Right lung (tissue), 5 donors: ENCODE data around the gene EVI5L. TPM values are rescaled to one million over a fixed set of nuclear protein-coding genes. Genes with fewer than 3 reads are reported as not detected.

ENCODE experiments used
- DNase-seq, 2 donors: peaks; one replicate each; pipeline ENCODE4 v3.0.0-alpha.2; 2013
- polyA plus RNA-seq, 5 donors: library from polyadenylated mRNA; unstranded; fragments of 120-200 nt; gene quantifications; one replicate each; pipeline versions ENCODE4 v1.2.1 to v1.2.3, GENCODE V29; 2013; ENCODE audit warnings: inconsistent platforms in 1 of 5, low replicate concordance in 1 of 5; ENCODE audit not compliant: insufficient read length in 5 of 5, insufficient read depth in 1 of 5

The EVI5L gene
- polyA plus RNA-seq, 5 donors: 10.9 to 17.6 (median 12.6) TPM

DNA sequence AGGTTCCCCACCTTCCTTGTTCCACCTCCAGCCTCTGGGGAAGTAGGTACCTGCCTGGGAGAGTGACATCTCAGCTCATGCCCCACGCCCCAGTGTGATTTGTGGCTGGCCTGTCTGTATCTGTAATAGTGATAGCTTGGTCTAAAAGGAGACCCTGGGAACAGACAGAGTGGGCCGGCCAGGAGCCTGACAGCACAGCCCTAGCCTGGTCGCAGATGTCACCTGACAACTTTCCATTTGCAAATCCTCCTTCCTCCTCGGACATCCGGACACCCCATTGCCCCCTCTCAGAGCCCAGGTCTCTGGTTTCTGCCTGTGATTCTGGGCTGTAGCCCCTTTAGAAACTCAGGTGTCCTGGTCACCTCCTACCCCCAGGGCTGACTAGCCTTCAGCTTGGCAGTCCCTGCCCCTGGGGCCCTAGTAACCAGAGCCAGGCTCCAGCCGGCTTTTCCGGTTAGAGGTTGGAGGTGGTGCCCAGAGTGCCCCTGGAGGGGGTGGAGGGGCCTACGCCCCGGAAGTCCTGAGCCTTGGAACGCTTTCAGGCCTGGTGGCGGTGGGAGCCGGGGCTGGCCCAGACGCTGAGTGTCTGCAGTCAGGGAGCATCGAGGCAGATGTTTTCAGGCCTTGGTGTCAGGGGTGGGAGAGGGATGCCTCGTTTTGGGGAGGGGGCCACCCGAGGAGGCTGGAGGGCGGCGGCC, 64.7 kb downstream of the EVI5L start:
- DNase-seq: peak in 1 of 2 donors; percentile 50

DNA sequence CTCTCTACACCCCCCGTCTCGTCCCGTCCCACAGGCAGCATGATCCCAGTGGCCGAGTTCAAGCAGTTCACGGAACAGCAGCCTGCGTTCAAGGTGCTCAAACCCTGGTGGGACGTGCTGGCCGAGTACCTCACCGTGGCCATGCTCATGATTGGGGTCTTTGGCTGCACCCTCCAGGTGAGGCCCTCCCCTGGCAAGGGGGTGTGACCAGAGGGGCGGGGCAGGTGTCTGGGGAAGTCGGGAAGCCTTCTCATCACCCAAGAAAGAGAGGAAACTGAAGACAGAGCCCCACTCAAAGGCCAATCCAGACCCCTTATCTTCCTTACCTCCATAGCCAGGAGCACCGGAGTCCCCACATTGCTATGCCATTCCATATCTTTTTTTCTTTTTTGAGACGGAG, 65.5 kb downstream of the EVI5L start:
- DNase-seq: no peak

DNA sequence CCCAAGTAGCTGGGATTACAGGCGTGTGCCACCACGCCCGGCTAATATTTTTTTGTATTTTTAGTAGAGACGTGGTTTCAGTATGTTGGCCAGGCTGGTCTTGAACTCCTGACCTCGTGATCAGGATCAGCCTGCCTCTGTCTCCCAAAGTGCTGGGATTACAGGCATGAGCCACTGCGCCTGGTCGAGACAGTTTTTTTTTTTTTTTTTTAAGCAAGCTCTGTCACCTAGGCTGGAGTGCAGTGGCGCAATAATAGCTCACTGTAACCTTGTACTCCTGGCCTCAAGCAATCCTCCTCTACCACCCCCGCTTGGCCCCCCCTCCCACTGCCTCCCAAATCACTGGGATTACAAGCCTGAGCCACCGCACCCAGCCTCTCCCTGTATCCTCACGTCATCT, 67.3 kb downstream of the EVI5L start:
- no peak for DNase-seq

DNA sequence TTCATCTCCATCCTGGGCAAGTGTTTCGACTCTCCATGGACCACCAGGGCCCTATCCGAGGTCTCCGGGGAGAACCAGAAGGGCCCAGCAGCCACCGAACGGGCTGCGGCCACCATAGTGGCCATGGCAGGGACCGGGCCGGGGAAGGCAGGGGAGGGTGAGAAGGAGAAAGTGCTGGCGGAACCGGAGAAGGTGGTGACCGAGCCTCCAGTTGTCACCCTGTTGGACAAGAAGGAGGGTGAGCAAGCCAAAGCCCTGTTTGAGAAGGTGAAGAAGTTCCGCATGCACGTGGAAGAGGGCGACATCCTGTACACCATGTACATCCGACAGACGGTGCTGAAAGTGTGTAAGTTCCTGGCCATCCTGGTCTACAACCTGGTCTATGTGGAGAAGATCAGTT, 68.9 kb downstream of the EVI5L start:
- DNase-seq: no peak

DNA sequence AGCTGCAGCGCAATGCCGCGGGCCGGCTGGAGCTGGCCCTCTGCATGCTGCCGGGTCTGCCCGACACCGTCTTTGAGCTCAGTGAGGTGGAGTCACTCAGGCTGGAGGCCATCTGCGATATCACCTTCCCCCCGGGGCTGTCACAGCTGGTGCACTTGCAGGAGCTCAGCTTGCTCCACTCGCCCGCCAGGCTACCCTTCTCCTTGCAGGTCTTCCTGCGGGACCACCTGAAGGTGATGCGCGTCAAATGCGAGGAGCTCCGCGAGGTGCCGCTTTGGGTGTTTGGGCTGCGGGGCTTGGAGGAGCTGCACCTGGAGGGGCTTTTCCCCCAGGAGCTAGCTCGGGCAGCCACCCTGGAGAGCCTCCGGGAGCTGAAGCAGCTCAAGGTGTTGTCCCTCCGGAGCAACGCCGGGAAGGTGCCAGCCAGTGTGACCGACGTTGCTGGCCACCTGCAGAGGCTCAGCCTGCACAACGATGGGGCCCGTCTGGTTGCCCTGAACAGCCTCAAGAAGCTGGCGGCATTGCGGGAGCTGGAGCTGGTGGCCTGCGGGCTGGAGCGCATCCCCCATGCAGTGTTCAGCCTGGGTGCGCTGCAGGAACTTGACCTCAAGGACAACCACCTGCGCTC, 69.8 kb downstream of the EVI5L start:
- DNase-seq: no peak

DNA sequence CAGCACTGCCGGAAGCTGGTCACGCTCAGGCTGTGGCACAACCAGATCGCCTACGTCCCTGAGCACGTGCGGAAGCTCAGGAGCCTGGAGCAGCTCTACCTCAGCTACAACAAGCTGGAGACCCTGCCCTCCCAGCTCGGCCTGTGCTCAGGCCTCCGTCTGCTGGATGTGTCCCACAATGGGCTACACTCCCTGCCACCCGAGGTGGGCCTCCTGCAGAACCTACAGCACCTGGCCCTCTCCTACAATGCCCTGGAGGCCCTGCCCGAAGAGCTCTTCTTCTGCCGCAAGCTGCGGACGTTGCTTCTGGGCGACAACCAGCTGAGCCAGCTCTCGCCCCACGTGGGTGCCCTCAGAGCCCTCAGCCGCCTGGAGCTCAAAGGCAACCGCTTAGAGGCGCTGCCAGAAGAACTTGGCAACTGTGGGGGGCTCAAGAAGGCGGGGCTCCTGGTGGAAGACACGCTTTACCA, 70.4 kb downstream of the EVI5L start:
- DNase-seq: no peak

DNA sequence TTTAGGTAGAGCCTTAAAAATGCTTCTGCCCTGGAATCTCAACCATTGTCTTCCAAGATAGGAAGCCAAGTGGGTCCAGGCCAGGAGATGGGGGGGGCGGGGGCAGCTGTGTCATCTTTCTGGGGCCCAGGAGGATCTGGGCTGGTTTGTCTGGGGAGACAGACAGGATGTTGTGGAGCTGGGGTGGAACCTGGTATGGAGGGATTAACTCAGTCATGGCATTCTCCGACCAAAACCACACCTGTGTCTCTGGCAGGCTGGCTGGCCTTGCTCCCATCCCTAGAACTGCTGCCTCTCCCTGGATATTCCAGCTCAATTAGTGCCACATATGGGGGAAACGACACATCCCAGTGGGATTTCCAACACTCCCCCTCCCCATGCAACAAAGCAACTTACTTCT, 70.9 kb downstream of the EVI5L start:
- DNase-seq: no peak

- no peak for DNase-seq
Measured at GRCh38 chr19:7901337-7901736, 71.3 kb downstream of the EVI5L start.

DNA sequence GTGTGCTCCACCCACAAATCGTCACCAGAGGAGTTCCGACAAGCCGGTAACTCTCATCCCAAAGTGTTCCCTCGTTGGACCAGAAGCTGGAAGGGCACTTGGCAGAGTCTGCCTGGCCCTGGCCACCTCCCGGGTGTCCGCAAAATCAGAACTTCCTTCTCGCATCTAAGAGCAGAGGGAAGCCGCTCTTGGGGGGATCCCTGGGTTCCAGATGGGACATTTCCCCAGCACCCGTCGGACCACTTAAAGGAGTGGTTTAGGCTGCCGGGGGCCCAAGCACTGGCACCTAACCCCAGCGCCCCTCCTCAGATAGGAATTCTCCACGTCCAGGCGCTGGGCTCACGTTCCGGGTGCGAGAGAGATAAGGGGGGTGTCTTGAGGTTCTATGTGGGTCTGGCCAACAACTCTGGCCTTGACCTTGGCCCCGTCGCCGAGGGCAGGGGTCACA, 72.8 kb downstream of the EVI5L start:
- no peak for DNase-seq

GRCh38 chr19:7903244-7904073, 73.4 kb downstream of the EVI5L start, which contains the start of gene MAP2K7:
Gene MAP2K7, plus strand, starts transcription at chr19:7903877. Its CDS starts 68 bp downstream, at chr19:7903945.
- DNase-seq: peak; percentile 100

- no peak for DNase-seq
Measured at GRCh38 chr19:7904074-7905020, 74.3 kb downstream of the EVI5L start.

- no peak for DNase-seq
Measured at GRCh38 chr19:7905268-7905667, 75.2 kb downstream of the EVI5L start.

DNA sequence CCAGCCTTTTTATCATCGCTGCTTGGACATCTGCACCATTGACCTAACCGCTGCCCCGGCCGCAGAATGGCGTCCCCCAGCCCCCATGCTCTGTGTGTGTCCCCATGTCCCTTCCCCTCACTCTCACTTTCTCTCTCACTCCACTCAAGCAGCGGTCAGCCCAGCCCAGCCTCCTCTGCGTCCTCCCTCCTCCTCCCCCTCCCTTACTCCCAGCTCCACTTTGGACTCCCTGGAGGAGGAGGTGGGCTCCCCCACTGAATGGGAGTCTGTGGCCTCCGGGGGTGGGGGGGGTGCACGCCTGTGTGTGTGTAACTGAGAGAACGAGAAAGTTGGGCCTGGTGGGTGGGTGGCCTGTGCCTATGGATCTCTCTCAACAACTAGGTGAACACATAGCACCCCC, 75.8 kb downstream of the EVI5L start:
- DNase-seq: no peak

GRCh38 chr19:7907122-7907521, 77.1 kb downstream of the EVI5L start:
- DNase-seq: no peak

DNA sequence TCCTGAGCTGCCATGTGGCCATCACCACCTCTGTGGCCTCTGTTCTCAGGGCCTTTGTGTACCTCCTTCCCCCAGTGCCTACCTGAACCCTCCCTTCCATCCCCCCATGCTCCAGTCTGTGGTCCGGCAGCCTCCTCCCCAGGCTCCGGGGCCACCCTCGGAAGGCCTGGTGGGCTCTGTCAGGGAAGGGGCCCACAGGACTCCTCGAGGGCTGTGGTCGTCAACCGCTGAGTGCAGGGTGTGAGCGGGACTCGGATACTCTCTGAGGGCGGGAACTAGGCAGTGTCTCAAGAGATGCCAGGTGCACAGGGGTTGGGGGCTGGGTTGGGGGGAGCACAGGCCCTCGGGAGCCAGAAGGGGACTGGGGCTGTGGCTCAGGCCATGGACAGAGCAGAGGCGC, 77.5 kb downstream of the EVI5L start:
- no peak for DNase-seq

GRCh38 chr19:7908078-7908699, 78.2 kb downstream of the EVI5L start:
- no peak for DNase-seq

DNA sequence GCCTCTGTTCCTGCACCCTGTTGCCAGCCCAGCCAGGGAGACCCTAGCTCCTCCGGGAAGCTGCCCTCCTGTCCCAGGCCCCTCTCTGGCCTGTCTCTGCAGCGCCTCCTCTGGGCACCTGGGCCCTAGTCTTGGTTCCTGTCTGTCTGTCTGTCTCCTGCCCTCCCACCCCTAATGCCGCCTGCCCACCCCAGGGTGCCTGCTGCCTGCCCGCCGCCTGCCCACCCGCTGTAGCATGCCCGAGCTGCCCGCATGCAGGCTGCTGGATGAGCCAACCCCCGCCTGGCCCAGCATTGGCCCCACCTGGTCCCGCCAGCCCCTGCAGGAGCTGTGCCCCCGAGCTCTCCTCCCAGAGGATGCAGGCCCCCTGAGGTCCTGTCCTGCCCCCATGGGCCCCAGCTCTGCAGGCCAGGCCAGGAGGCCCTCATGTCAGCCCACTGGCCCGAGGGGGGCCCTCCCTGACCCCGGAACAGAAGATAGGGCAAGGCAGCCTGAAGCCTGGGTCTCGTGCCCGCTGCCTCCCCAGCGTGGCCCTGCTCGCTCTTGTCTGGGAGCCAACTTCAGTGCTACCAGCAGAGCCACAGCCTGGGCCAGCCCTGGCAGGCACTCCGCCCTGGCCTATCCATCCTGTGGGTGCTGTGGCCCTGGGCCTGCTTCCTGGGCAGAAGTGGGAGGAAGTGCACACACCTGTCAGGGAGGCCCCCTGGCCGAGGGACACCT, 78.9 kb downstream of the EVI5L start:
- DNase-seq: no peak

DNA sequence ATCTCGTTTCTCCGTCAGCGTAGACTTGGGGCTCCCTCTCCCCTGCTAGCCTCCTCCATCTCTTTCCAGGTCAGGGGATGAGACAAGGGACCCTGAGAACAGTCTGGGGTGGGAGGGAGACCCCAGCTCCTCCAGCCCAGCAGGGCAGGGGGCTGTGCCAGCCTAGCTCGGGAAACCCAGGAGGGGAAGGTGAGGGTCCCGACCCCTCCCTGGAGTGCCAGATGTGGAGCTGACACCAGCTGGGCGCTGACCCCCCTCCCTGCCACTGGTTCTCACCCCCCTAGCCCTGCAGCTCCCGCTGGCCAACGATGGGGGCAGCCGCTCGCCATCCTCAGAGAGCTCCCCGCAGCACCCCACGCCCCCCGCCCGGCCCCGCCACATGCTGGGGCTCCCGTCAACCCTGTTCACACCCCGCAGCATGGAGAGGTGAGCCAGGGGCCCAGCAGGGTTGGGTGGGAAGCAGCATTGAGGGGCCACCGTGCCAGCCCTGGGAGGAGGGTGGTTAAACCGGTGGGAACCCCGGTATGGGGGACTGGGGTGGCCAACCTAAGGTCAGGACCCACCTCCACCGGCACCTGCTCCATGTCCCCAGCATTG, 79.6 kb downstream of the EVI5L start:
- DNase-seq: no peak

DNA sequence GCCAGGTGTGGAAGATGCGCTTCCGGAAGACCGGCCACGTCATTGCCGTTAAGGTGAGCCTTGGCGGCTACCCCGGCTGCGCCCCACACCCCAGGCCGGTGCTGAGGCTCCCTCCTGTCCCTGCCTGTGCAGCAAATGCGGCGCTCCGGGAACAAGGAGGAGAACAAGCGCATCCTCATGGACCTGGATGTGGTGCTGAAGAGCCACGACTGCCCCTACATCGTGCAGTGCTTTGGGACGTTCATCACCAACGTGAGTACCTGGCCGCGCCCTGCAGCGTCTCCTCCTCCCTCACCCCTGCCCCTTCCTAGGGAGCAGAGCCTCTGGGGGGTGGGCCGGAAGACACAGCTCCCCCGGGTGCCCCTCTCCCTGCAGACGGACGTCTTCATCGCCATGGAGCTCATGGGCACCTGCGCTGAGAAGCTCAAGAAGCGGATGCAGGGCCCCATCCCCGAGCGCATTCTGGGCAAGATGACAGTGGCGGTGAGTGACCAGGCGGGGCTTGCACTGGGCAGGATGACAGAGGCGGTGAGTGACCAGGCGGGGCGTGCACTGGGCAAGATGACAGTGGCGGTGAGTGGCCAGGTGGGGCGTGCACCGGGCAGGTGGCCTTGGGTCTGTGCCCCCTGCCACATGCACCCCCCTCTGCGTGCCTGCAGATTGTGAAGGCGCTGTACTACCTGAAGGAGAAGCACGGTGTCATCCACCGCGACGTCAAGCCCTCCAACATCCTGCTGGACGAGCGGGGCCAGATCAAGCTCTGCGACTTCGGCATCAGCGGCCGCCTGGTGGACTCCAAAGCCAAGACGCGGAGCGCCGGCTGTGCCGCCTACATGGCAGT, 80.5 kb downstream of the EVI5L start:
- DNase-seq: no peak
